NCI-H1436 treated with DMSO at 0.1 percent for 48 hours (cell line): ENCODE data around the gene ZNF521.

Source experiments
- DNase-seq: peaks from one replicate; lab custom pipeline; 2025; lab: John Stamatoyannopoulos, UW

ZNF521 gene

DNA sequence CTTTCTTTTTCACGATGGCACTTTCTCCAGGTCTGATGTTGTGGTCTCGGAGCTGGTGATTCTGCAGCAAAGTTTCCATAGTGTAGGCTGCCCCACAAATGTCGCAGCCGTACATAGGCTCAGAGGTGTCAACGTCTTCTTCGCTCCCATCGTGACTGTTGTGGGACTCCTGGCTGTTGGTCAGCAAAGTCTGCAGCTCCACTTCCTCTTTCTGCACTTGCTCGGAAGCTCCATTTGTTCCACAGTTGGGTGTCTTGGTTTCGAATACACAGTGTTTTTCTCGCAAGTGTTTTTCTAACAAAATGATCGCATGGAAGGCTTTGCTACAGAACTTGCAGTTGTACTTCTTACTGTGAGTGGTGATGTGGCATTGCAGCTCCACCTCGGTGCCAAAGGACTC lies 126.8 kb downstream of the ZNF521 start:
- no peak for DNase-seq

DNA sequence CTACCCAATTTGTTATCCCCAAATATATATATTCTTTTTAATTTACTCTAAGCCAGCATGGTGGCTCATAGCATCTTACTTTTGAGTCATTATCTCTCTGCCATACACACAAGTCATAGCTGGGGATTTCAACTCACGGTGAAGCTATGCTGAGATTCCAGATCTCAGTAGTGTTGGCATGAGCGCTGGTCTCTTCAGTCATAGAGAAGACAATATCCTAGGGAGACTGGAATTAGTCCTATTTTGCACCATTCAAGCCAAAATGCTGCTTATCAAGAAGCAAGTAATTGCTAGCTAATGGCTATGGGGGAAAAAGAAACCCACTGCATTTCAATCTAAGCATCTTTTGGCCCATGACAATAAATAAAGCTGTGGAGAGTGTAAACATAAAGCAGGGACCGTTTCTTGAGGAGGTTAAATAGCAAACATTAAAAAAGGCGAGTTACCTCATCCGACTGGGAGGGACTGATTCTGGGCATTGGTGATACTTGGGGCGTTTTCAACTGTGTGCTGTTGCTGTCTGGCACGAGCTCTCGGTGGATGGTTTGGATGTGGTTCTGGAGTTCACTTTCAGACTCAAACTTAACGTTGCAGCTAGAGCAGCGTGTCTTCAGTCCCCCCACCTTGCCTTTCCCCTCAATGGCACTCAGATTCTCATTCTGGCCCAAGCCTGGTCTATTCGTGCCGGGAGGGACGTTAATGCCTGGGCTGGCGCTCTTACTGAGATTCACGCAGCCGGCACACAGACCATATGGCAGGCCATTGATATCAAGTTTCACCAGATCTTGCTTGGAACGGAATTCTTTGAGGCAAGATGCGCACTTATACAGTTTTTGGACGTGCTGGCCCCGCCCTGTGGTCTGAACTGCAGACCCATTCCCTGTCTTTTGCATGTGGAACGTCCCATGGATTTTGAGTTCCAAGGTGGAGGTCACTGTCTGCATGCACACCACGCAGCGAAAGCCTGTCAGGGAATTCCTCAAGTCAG lies 127.8 kb downstream of the ZNF521 start:
- DNase-seq, result no peak

DNA sequence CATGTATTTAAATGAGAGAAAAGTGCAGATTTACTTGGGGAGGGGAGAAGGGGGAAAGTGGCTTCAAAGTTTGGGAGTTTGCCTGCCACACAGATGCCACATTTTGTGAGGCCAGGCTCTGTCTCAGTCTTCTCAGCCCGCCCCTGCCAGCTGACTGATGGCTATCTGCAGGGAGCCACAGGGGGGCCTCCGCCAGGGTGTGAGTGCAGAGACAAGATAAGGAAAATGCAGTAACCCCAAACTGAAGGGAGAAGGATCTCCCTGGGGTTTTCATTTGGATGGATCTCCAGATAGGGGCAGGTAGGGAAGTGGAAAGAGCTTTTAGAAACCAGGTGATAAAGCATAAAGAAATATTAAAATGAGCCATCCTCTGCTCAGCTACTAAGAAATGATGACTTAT lies 128.8 kb downstream of the ZNF521 start:
- no peak for DNase-seq

GRCh38 chr18:25222648-25223047 lies 129.3 kb downstream of the ZNF521 start:
- DNase-seq, result no peak

- no peak for DNase-seq
Measured at GRCh38 chr18:25210622-25211021, 141.3 kb downstream of the ZNF521 start.

GRCh38 chr18:25192065-25192464 lies 159.9 kb downstream of the ZNF521 start:
- DNase-seq, result no peak

DNA sequence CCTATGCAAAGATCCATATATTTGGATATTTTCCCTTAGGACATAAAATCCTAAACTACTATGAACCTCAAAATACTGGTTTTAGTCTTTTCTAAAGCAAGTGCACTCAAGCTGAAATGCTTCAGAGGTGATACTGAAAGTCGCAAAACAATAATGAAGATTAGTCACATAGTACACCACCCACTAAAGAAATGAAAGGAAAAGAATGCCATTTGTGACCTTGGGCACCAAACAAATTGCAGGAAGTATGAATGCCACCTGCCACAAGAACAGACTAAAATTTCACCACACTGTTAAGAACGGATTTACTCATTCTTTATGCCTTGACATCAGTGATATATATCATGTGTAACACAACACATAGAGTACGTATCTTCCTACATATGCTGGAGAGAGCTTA lies 161.5 kb downstream of the ZNF521 start:
- no peak for DNase-seq

DNA sequence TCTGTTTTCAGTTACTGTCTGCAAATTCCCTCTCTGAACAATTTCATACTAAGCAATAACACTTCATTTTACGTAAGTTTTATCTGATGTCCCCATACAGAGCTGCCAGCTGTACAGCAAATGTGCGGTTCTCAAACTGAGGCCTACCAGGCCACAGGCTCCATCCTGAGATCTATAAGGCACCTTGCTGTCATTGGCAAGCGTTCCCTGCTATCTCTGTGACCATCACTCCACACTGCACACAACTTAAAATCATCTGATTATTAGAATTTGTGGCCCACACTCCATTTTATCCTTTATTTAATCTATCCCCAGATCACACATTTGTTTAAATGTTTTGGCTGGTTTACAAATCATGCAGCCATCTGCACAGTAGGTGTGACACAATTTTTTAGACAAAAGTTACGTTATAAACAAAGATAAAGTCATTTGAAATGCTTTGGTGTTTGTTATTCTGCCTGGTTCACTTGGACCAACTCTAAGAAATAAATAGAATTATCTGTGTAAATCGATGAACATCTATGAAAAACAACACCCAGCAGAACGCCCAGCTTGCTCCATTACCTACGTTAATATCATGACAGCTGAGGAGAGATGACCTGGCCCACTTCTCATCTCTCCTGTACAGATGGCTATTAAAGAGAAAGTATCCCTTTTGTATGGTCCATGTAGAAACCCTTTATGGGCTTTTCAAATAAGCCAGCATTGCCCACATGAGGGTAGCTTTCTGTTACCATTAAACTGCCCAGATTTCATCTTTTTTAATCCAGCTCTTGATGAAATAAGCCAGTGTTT lies 162.4 kb downstream of the ZNF521 start:
- DNase-seq, result no peak

DNA sequence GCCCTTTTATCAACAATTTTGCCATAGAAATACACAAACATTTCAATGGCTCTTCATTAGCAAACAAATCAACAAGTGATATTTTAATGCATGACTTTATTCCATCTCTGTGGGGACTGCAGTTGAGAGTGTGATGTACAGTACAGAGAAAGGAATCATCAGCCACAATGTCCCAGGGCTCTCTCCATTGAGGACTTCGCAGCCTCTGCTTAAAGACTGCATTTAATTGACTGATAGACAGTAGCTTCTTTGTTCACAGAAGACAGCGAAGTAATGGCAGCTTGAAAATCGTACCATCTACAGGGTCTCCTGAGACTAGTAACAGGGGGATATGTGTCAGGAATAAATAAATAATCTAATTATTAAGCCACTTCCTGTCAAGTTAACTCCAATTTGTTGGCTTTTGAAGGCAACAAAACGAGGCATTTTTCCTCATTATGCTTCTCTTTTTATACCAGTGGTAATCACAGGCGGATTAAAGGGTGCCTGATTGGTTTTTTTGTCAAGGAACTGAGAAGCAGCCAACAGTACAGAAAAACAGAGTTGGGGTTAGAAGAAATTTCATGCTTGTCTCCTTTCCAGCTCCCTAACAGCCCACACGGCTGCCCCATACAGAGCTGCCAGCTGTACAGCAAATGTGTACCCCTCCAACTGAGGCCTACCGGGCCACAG lies 164.3 kb downstream of the ZNF521 start:
- DNase-seq, result no peak

DNA sequence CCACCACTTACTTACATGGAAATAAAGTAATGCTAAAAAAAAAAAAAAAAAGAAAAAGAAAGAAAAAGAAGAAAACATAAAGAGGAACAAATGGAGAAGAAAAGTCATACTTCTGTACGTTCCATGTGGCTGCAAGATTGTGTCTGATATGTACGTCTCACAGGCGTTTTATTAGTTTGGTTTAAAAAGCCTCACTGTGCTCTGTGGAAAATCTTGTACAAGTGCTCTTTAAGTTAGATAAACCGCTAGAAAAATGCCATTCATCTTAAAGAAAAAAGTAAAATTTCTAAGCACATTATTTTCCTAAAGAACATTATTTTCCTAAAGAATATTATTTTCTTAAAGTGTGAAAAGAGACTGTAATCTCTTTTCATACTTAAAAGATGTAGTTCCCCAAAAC lies 165.1 kb downstream of the ZNF521 start:
- DNase-seq, result no peak

DNA sequence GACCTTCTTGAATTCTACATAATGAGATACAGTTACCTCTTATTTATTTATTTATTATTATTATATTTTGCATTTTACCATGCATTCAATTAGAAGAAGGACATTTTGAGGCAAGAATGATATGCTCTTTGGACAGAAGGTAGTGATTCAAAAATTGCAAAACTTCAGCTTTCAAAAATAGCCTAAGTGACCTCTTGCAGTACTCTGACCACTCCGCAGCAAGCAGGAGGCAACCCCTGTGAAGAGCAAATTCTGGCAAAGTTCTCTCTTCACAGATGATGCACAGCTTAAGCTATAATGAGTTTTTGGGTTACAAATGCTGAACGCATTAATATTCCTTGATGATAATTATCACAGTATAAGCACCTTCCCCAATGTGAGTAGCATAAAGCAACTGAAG lies 170.0 kb downstream of the ZNF521 start:
- no peak for DNase-seq

DNA sequence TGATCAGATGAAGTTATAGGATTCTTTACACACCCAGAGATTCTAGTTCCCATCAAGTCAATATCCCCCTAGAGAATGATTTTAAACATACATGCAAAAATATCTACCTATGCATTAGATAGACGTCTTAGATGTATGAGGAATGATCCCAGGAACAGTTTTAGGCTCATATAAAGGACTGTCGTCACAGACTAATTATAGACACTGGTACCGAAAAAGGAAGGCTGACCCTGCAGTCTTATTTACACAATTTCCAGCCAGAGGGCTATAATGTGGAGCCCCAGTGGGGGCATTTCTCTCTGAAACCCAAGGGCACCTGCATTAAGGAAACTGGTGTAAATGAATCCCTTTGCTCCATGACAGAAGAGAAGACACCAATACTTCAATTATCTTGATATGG lies 170.4 kb downstream of the ZNF521 start:
- no peak for DNase-seq

DNA sequence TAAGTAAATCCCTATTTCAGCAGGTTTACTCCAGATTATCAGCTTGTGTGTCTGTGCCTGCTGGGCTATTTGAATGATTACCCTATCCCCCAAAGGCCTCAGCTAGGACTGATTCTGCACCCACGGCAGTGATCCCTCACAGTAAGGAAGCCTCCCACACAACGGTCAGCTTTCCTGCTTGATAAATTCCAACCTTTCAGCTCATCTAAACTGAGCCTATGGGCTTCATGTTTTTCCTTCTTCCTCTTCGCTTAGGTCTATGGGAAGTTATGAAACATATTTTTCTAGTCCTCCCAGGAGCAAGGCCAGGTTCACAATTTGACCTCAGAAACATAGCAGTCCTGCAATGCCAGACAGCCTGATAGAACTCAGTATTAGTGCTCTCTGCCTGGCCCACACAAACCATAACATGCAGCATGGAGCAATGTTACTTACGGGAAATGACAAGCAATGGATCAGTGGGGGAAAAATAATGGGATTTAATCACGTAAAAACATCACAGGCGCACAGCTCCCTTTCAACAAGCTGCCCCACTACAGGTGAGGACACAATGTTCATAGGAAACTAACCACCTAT lies 170.9 kb downstream of the ZNF521 start:
- no peak for DNase-seq

- no peak for DNase-seq
Measured at GRCh38 chr18:25177631-25178030, 174.3 kb downstream of the ZNF521 start.

DNA sequence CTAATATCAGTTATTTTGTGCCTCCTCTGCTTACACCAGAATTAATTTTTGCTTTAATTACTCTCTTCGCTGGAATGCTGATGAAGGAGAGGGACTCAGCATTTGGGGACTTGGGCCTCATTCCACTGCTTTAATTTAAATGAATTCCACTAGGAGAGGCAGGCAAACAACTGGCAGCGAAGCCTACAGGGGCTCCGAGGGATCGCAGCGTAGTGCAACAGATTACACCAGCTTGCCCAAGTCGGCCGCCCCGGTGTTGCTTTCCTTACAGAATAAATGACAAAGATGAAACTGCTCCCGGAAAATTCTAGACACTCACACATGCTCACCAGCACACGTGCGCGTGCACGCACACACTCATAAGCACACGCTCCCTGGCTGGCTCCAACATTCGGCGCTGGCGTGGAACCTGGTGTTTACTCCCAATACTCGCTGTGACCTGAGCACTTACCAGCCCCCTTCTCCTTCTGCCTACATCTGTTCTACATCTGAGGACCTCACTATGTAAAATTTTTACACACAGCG lies 175.4 kb downstream of the ZNF521 start:
- no peak for DNase-seq

GRCh38 chr18:25175558-25176517 lies 176.1 kb downstream of the ZNF521 start:
- DNase-seq, result peak; percentile 22

DNA sequence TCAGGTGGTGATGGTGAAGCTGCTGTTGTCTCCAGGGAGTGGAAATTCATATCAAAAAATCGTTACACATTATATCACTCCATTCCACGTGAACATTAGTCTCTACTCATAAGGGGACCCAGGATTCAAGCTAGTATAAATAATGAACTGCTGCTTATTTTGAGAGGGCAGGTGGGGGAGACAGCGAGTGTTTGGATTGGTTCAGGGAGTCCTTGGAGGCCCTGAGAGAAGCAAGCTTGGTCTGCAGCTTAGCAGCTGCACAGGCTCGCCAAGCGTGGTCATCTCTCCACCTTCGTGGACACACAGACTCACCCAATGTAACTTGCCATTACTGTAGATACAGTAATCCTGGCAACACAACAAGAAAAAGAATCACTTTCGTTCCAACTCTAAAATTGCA lies 177.6 kb downstream of the ZNF521 start:
- DNase-seq, result no peak

GRCh38 chr18:25171334-25171733 lies 180.6 kb downstream of the ZNF521 start:
- DNase-seq, result no peak

GRCh38 chr18:25170402-25170801 lies 181.6 kb downstream of the ZNF521 start:
- DNase-seq, result no peak

- no peak for DNase-seq
Measured at GRCh38 chr18:25169701-25170100, 182.3 kb downstream of the ZNF521 start.
